A549 (cell line): ENCODE measurements around the gene GABRR2. TPM values are rescaled to one million over a fixed set of nuclear protein-coding genes. Genes with fewer than 3 reads are reported as not detected.

Source experiments
- ATAC-seq, 2 experiments: fragments of 200-7000 bp in 1 of 2; fragments of >200 bp in 1 of 2; cut with Nextera tagmentation in 1 of 2; cut with Tn5 transposase in 1 of 2; 3 replicates each; pipeline versions ENCODE4 v1.8.0 to v1.9.1; 2018 to 2020; ENCODE audit warnings: mild to moderate bottlenecking in 1 of 2, moderate library complexity in 1 of 2
- CTCF ChIA-PET: fragments of 300-600 bp; sonication (Branson Sonifier 250); formaldehyde crosslinking; extraction: SDS; loops from one replicate; lab custom pipeline; 2021; ENCODE audit warnings: antibody characterized with exemption, inconsistent platforms; lab: Yijun Ruan, JAX
- POLR2A ChIA-PET: fragments of 350-600 bp; formaldehyde crosslinking; extraction: SDS; loops from one replicate; lab custom pipeline; 2021; ENCODE audit warnings: antibody characterized with exemption, inconsistent platforms; lab: Yijun Ruan, JAX
- DNase-seq, 2 experiments: peaks; one replicate each; pipeline versions ENCODE4 v3.0.0 to v3.0.0-alpha.2; 2011 to 2016; ENCODE audit warnings: low read depth in 1 of 2, low spot score in 1 of 2
- FAIRE-seq: peaks from 2 replicates; lab custom pipeline; 2011; peaks lifted over from hg19 to GRCh38; lab: Jason Lieb, UNC
- H3K27ac ChIP-seq, 2 experiments: fragments of >200 bp; sonication (Bioruptor Twin); formaldehyde crosslinking; 3 replicates each; pipeline ENCODE4 v1.5.1; 2016 to 2017
- H3K4me1 ChIP-seq: fragments of >200 bp; sonication (Bioruptor Twin); formaldehyde crosslinking; 3 replicates; pipeline ENCODE4 v1.6.1; 2016
- H3K4me2 ChIP-seq: fragments of >200 bp; sonication (Bioruptor Twin); formaldehyde crosslinking; 3 replicates; pipeline ENCODE4 v1.6.1; 2016
- H3K4me3 ChIP-seq: fragments of >200 bp; sonication (Bioruptor Twin); formaldehyde crosslinking; 3 replicates; pipeline ENCODE4 v1.5.1; 2016
- H3K9me3 ChIP-seq: fragments of >200 bp; sonication (Bioruptor Twin); formaldehyde crosslinking; 3 replicates; pipeline ENCODE4 v1.6.1; 2016
- CEBPB ChIP-seq, 2 experiments: fragments of >200 bp in 1 of 2; sonication (Bioruptor Twin) in 1 of 2; formaldehyde crosslinking in 1 of 2; IDR thresholded peaks; 2 replicates each; pipeline ENCODE4 v1.6.1; 2012 to 2016
- CHD4 ChIP-seq: fragments of 200-600 bp; sonication (generic); IDR thresholded peaks from 2 replicates; pipeline ENCODE4 v1.6.1; 2016; ENCODE audit warnings: antibody characterized with exemption, mild to moderate bottlenecking, borderline replicate concordance
- EP300 ChIP-seq, 2 experiments: fragments of >200 bp; sonication (Bioruptor Twin); formaldehyde crosslinking; IDR thresholded peaks; 2 replicates in 1 of 2; 3 replicates in 1 of 2; pipeline ENCODE4 v1.6.1; 2016 to 2017
- ESRRA ChIP-seq: fragments of 150-350 bp; IDR thresholded peaks from 2 replicates; pipeline ENCODE4 v1.6.1; 2014; ENCODE audit warnings: mild to moderate bottlenecking, low read length, borderline replicate concordance
- KDM1A ChIP-seq: fragments of 200-600 bp; sonication (generic); IDR thresholded peaks from 2 replicates; pipeline ENCODE4 v1.6.1; 2016; ENCODE audit warnings: low read depth, mild to moderate bottlenecking
- KDM5A ChIP-seq: fragments of 200-600 bp; sonication (generic); IDR thresholded peaks from 2 replicates; pipeline ENCODE4 v1.6.1; 2016; ENCODE audit warnings: antibody characterized with exemption, mild to moderate bottlenecking
- MAZ ChIP-seq: fragments of 150-350 bp; IDR thresholded peaks from 2 replicates; pipeline ENCODE4 v1.6.1; 2014; ENCODE audit warnings: antibody characterized with exemption, low read depth, low read length, borderline replicate concordance
- NPAS2 ChIP-seq: fragments of 250-450 bp; sonication (Bioruptor Pico); IDR thresholded peaks from 2 replicates; pipeline ENCODE4 v1.8.0; 2022; ENCODE audit warnings: mild to moderate bottlenecking, moderate library complexity, borderline replicate concordance
- NR3C1 ChIP-seq: fragments of >200 bp; sonication (Bioruptor Twin); formaldehyde crosslinking; IDR thresholded peaks from 3 replicates; pipeline ENCODE4 v1.6.1; 2017
- PHF8 ChIP-seq: fragments of 200-600 bp; sonication (generic); IDR thresholded peaks from 2 replicates; pipeline ENCODE4 v1.6.1; 2016; ENCODE audit warnings: low read depth, mild to moderate bottlenecking, antibody characterized with exemption, moderate library complexity, borderline replicate concordance
- POLR2A ChIP-seq: IDR thresholded peaks from 2 replicates; pipeline ENCODE4 v1.6.1; 2012; ENCODE audit warnings: mild to moderate bottlenecking, low read length
- SMC3 ChIP-seq: fragments of >200 bp; sonication (Bioruptor Twin); formaldehyde crosslinking; IDR thresholded peaks from 3 replicates; pipeline ENCODE4 v1.6.1; 2018; ENCODE audit warnings: inconsistent platforms
- TP53 ChIP-seq: fragments of 250-450 bp; sonication (Bioruptor Pico); IDR thresholded peaks from 2 replicates; pipeline ENCODE4 v1.5.0; 2021; ENCODE audit warnings: mild to moderate bottlenecking, moderate library complexity
- WGBS: methylation state at CpG from one replicate; pipeline ENCODE4 v1.1.6; 2017; ENCODE audit errors: missing lambda C conversion rate; 5-methylcytosine and 5-hydroxymethylcytosine counted together
- polyA minus RNA-seq: library from RNA; depleted of rRNA, polyadenylated mRNA; stranded (reverse); fragments of >200 nt; gene quantifications from 2 replicates; pipeline ENCODE4 v1.2.3, GENCODE V29; 2011; rRNA and poly(A)+ RNA removed
- polyA plus RNA-seq, 4 experiments: library from polyadenylated mRNA; depleted of rRNA in 3 of 4; stranded (reverse); fragments of >200 nt; fragmentation: RNase III in 1 of 4; extraction: RNeasy Plus Mini Kit Qiagen cat#74134 plus additional on column Dnase treatment in 1 of 4; gene quantifications; 2 replicates in 3 of 4; 3 replicates in 1 of 4; pipeline ENCODE4 v1.2.3, GENCODE V29; 2011 to 2017
- TF ChIP-seq, protein P1 (sequence below): fragments of >200 bp; sonication (Bioruptor Twin); formaldehyde crosslinking; IDR thresholded peaks from 3 replicates; pipeline ENCODE4 v1.6.1; 2016
- TF ChIP-seq, protein P2 (sequence below): fragments of 250-450 bp; sonication (Bioruptor Pico); IDR thresholded peaks from 2 replicates; pipeline ENCODE4 v1.5.0; 2021; ENCODE audit warnings: mild to moderate bottlenecking, moderate library complexity, borderline replicate concordance

Gene GABRR2
- polyA plus RNA-seq (2011; rRNA removed) (0.09 and 0.12 TPM in 2 replicates), polyA plus RNA-seq (2017; fragmentation: RNase III; extraction: RNeasy Plus Mini Kit Qiagen cat#74134 plus additional on column Dnase treatment) (0.05 to 0.21 TPM (median 0.08 TPM) in 3 replicates), polyA minus RNA-seq (not detected in 2 replicates)
- 0.04 and 0.07 TPM in 2 replicates for polyA plus RNA-seq (2012; cell fraction: cytosol; rRNA removed)
- polyA plus RNA-seq (2012; cell fraction: nucleus; rRNA removed): 0.21 and 0.23 TPM in 2 replicates

GRCh38 chr6:89315249-89315885 lies at the start of gene GABRR2:
GABRR2 (minus strand) TSS chr6:89315299; CDS start chr6:89315165, 134 bp downstream.
- ATAC-seq: no peak
- TF ChIP-seq POLR2A: no peak
- TF ChIP-seq EP300 (IDR thresholded peaks at IDR 0.05): no peak
- TF ChIP-seq KDM1A: no peak
- TF ChIP-seq, protein P1, sequence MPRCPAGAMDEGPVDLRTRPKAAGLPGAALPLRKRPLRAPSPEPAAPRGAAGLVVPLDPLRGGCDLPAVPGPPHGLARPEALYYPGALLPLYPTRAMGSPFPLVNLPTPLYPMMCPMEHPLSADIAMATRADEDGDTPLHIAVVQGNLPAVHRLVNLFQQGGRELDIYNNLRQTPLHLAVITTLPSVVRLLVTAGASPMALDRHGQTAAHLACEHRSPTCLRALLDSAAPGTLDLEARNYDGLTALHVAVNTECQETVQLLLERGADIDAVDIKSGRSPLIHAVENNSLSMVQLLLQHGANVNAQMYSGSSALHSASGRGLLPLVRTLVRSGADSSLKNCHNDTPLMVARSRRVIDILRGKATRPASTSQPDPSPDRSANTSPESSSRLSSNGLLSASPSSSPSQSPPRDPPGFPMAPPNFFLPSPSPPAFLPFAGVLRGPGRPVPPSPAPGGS: no peak
- no peak for TF ChIP-seq TP53
- no peak for TF ChIP-seq CEBPB (IDR thresholded peaks at IDR 0.05)
- POLR2A ChIA-PET: no interaction called here
- no peak for DNase-seq
- no peak within 1 kb of the TSS for H3K4me3 ChIP-seq
- no peak for FAIRE-seq
- H3K27ac ChIP-seq: no peak within 1 kb of the TSS
- no peak within 1 kb of the TSS for H3K4me2 ChIP-seq
- WGBS: 85% methylated on average over 6 of the region's 6 CpGs
- CTCF ChIA-PET: no interaction called here
- no peaks in the 10 kb centered on the region for H3K4me1 ChIP-seq
- no peaks in the 10 kb centered on the region for H3K9me3 ChIP-seq

- CTCF ChIA-PET: interaction anchor here (1.3 to 2.7 kb wide), 2 partner anchors 53 to 382 kb away, joined by 5 to 10 read pairs; no protein-coding TSS in a partner anchor
- no peak for FAIRE-seq
These were observed 49.5 kb upstream of the GABRR2 start for GRCh38 chr6:89364586-89364985.

DNA sequence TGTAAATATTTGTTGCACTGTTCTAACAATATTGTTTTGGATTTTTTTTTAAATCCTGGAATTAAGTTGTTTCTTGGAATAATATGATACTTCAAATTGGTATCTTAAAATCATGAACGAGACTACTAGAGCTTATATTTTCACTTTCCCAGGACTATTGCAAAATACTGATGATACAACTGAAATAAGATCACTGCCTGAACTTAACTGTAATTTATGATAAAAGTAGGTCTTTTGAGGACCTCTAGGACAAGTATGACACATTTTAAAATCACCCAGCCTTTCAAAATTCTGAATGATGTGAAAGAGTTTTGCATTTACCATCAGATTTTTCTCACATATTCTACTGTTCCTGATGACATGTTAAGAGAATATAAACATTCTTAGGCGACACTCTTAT lies 46.1 kb upstream of the GABRR2 start:
- ATAC-seq (no peak), FAIRE-seq (no peak)
- no peak overlapping the region for H3K4me2 ChIP-seq
- no peaks in the 10 kb centered on the region for H3K4me1 ChIP-seq
- 89% methylated on average over 2 of the region's 2 CpGs for WGBS
- POLR2A ChIA-PET: no interaction called here
- TF ChIP-seq SMC3: no peak
- TF ChIP-seq PHF8: no peak
- TF ChIP-seq NR3C1: no peak
- no peak for TF ChIP-seq MAZ
- TF ChIP-seq KDM1A: no peak
- TF ChIP-seq, all 56 proteins: peak for 0
- Histone ChIP-seq H3K27ac (no peak overlapping the region), H3K4me3 (no peak overlapping the region), H3K9me3 (no peaks in the 10 kb centered on the region)
- CTCF ChIA-PET: interaction anchor here (4.9 kb wide), 1 partner anchor 11 kb away, joined by 25 read pairs; no protein-coding TSS in a partner anchor
- DNase-seq: no peak

More at GRCh38 chr6:89364586-89364985, 49.5 kb upstream of the GABRR2 start:
- no peak overlapping the region for H3K27ac ChIP-seq
- no peaks in the 10 kb centered on the region for H3K9me3 ChIP-seq
- no peak for TF ChIP-seq CHD4
- TF ChIP-seq NPAS2 (CRISPR knock-in tag): no peak
- TF ChIP-seq, protein P2, sequence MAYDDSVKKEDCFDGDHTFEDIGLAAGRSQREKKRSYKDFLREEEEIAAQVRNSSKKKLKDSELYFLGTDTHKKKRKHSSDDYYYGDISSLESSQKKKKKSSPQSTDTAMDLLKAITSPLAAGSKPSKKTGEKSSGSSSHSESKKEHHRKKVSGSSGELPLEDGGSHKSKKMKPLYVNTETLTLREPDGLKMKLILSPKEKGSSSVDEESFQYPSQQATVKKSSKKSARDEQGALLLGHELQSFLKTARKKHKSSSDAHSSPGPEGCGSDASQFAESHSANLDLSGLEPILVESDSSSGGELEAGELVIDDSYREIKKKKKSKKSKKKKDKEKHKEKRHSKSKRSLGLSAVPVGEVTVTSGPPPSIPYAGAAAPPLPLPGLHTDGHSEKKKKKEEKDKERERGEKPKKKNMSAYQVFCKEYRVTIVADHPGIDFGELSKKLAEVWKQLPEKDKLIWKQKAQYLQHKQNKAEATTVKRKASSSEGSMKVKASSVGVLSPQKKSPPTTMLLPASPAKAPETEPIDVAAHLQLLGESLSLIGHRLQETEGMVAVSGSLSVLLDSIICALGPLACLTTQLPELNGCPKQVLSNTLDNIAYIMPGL (CRISPR knock-in tag): no peak
- TF ChIP-seq ESRRA: no peak
- TF ChIP-seq POLR2A: no peak
- no peak for TF ChIP-seq KDM5A
- no peak overlapping the region for H3K4me3 ChIP-seq
- POLR2A ChIA-PET: interaction anchor here (0.8 kb wide), 1 partner anchor 12 kb away, joined by 3 read pairs; the partner anchor contains the start of gene UBE2J1
- ATAC-seq (no peak), DNase-seq (no peak)
- H3K4me1 ChIP-seq: no peaks in the 10 kb centered on the region
- no peak overlapping the region for H3K4me2 ChIP-seq
